Thoracic aorta (tissue), 2 donors: ENCODE data around the gene PHEX. TPM values are rescaled to one million over a fixed set of nuclear protein-coding genes. Genes with fewer than 3 reads are reported as not detected.

Experiments used
- ATAC-seq: fragments of 150-250 bp; one replicate; pipeline ENCODE4 v1.8.0; 2017; ENCODE audit warnings: low read depth; ENCODE audit not compliant: insufficient number of reproducible peaks, low FRiP score
- DNase-seq: peaks from one replicate; pipeline ENCODE4 v3.0.0-alpha.2; 2020; ENCODE audit warnings: low spot score
- H3K27ac ChIP-seq, 2 donors: fragments of 200-600 bp; sonication (generic); 1 replicate in 1 of 2; 2 replicates in 1 of 2; pipeline ENCODE4 v1.5.1; 2016; ENCODE audit warnings: mild to moderate bottlenecking in 2 of 2, moderate library complexity in 2 of 2
- H3K27me3 ChIP-seq: fragments of 200-600 bp; sonication (generic); replicated peaks from 2 replicates; pipeline ENCODE4 v1.6.0; 2016; ENCODE audit warnings: mild to moderate bottlenecking; ENCODE audit not compliant: insufficient read depth
- H3K36me3 ChIP-seq: fragments of 200-600 bp; sonication (generic); one replicate; pipeline ENCODE4 v1.5.1; 2016
- H3K4me1 ChIP-seq, 2 donors: fragments of 200-600 bp; sonication (generic); 1 replicate in 1 of 2; 2 replicates in 1 of 2; pipeline versions ENCODE4 v1.5.1 to v1.6.0; 2016; ENCODE audit warnings: low read depth in 2 of 2, mild to moderate bottlenecking in 1 of 2; ENCODE audit not compliant: control insufficient read depth in 1 of 2
- H3K4me3 ChIP-seq: fragments of 200-600 bp; sonication (generic); 2 replicates; pipeline ENCODE4 v1.5.1; 2016; ENCODE audit warnings: mild to moderate bottlenecking
- H3K9me3 ChIP-seq: fragments of 200-600 bp; sonication (generic); 2 replicates; pipeline ENCODE4 v1.5.1; 2016
- total RNA-seq, 2 donors: library from RNA; depleted of rRNA; stranded (reverse); fragments of >200 nt; gene quantifications; one replicate each; pipeline versions ENCODE4 v1.1.0 to v1.2.3, GENCODE V29; 2016
- TF ChIP-seq, protein P1 (sequence below): fragments of 200-600 bp; sonication (generic); IDR thresholded peaks from one replicate; pipeline ENCODE4 v1.5.1; 2019; ENCODE audit warnings: antibody characterized with exemption

PHEX gene
- under 1 TPM; 0.35 to 0.68 TPM for total RNA-seq

DNA sequence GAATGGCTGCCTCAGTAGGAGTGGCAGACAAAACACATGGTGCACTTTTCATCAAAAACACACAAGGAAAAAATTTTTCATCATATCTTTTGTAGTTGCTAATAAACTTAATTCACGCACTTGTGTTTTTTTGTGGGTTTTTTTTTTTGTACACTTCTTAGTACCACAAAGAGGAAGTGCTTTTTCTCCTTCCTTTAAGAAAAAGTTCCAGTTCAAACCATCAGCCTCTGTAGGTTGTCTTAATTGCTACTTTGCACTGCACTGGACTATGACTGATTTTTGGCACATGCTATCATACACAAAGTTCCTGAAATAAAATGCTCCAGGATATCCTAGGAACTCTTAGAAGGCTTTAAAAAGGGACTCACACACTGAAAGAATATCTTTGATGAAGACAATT lies at the start of gene PHEX:
TSS of gene PHEX (plus strand) at position 242 of the 400 bp plus-strand sequence. CDS start 681 bp downstream, outside the sequence.
- no peaks in the 10 kb centered on the region for H3K36me3 ChIP-seq
- H3K27ac ChIP-seq = no peak within 1 kb of the TSS
- H3K4me3 ChIP-seq = no peak within 1 kb of the TSS
- no peaks in the 10 kb centered on the region for H3K9me3 ChIP-seq
- DNase-seq (no peak), ATAC-seq (no peak)
- TF ChIP-seq, protein P1, sequence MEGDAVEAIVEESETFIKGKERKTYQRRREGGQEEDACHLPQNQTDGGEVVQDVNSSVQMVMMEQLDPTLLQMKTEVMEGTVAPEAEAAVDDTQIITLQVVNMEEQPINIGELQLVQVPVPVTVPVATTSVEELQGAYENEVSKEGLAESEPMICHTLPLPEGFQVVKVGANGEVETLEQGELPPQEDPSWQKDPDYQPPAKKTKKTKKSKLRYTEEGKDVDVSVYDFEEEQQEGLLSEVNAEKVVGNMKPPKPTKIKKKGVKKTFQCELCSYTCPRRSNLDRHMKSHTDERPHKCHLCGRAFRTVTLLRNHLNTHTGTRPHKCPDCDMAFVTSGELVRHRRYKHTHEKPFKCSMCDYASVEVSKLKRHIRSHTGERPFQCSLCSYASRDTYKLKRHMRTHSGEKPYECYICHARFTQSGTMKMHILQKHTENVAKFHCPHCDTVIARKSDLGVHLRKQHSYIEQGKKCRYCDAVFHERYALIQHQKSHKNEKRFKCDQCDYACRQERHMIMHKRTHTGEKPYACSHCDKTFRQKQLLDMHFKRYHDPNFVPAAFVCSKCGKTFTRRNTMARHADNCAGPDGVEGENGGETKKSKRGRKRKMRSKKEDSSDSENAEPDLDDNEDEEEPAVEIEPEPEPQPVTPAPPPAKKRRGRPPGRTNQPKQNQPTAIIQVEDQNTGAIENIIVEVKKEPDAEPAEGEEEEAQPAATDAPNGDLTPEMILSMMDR = no peak
- no peaks in the 10 kb centered on the region for H3K27me3 ChIP-seq
- H3K4me1 ChIP-seq = no peaks in the 10 kb centered on the region

DNA sequence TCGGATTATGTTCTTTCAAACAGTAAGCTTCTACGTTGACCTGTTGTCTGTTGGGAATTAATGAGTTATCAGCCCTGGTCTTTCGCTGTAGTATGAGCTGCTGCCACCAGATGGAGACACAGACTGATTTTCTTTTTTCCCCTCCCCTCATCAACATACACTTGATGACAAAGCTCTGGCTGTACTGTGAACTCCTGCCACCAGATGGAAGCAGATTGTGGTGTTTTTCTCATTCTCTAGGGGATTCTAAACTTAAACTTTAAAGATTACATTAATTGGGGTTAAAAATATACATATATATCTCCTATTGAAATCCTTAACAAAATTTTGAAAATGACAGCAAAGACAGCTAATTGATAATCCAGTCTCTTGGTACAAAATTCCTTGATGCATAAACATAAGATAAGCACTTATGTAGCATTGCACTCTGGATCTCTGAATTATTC lies 46.8 kb upstream of the PHEX start:
- DNase-seq = no peak
- no peak for ATAC-seq
- Histone ChIP-seq H3K27ac (peak overlapping the region in 1 of 2 donors; percentile 47), H3K9me3 (no peaks in the 10 kb centered on the region), H3K27me3 (no peaks in the 10 kb centered on the region), H3K36me3 (no peaks in the 10 kb centered on the region), H3K4me3 (no peak overlapping the region), H3K4me1 (no peaks in the 10 kb centered on the region)
- TF ChIP-seq, protein P1 = peak; percentile 73

DNA sequence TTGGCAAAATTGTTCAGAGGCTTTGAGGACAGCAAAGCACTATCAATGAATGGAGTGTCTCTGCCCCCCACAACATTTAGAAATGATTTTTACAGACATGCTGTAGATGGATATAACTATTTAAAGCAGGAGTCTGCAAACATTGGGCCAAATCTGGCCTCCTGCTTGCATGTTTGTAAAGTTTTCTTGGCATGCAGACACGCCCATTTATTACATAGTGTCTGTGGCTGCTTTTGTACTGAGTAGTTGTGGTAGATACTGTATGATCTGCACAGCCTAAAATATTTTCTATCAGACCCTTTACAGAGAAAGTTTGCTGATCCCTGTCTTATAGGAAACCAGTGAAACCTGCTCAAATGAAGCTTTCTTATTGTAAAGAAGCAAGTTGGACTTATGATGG lies 45.5 kb upstream of the PHEX start:
- TF ChIP-seq, protein P1 = no peak
- H3K27me3 ChIP-seq = no peaks in the 10 kb centered on the region
- DNase-seq = no peak
- ATAC-seq = no peak
- no peaks in the 10 kb centered on the region for H3K36me3 ChIP-seq
- no peak overlapping the region for H3K27ac ChIP-seq
- no peaks in the 10 kb centered on the region for H3K9me3 ChIP-seq
- H3K4me3 ChIP-seq = no peak overlapping the region
- no peaks in the 10 kb centered on the region for H3K4me1 ChIP-seq

DNA sequence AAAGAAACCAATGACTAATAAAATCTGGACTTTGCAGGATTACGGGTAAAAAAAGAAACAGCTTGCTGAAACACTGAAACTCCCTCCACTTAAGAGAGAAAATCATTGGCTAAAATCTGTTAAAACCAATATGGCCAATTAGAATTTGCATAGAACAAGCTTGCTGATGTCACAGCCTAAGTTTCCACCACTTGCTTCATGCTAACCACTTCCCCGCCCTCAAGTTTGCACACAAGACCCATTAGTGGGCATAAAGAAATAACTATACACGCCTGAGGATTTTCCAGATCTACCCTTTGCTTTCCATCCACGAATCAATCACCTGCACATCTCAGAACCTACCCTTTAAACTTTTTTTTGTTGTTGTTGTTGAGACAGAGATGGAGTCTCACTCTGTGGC lies 42.7 kb upstream of the PHEX start:
- Histone ChIP-seq H3K9me3 (no peaks in the 10 kb centered on the region), H3K4me1 (no peaks in the 10 kb centered on the region), H3K27me3 (no peaks in the 10 kb centered on the region), H3K4me3 (no peak overlapping the region), H3K27ac (no peak overlapping the region), H3K36me3 (no peaks in the 10 kb centered on the region)
- TF ChIP-seq, protein P1 = no peak
- DNase-seq = no peak
- no peak for ATAC-seq

DNA sequence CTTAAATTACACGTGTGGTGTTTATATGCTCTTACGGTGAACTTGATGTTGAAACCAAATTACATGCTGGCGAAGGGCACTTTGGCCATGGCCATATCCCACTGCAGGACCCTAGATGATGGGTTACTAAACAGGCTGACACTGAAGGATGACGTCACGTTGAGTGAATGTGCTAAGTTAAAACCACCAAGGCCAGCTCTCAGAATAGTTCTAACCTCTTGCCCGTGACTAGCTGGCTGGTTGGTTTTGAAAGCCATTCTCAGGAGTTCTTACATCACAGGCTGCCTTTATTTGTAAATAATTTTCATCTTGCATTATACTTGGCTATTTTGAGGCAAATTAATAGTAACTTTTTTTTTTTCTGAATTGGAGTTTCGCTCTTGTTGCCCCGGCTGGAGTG lies 41.3 kb upstream of the PHEX start:
- ATAC-seq (no peak), DNase-seq (no peak)
- H3K27me3 ChIP-seq = no peaks in the 10 kb centered on the region
- H3K4me1 ChIP-seq = no peaks in the 10 kb centered on the region
- TF ChIP-seq, protein P1 = no peak
- no peak overlapping the region for H3K27ac ChIP-seq
- no peaks in the 10 kb centered on the region for H3K9me3 ChIP-seq
- no peak overlapping the region for H3K4me3 ChIP-seq
- H3K36me3 ChIP-seq = no peaks in the 10 kb centered on the region
